HEK293 (cell line): Measurements from ENCODE around the gene WHRN.

ENCODE experiments used
- GLI4 ChIP-seq: fragments of 450-650 bp; formaldehyde crosslinking; IDR thresholded peaks from 2 replicates; pipeline ENCODE4 v1.5.1; 2016; ENCODE audit warnings: missing biosample characterization, missing genetic modification characterization
- KLF7 ChIP-seq: fragments of 450-650 bp; formaldehyde crosslinking; IDR thresholded peaks from 2 replicates; pipeline ENCODE4 v1.5.1; 2016; ENCODE audit warnings: missing biosample characterization, missing genetic modification characterization, borderline replicate concordance
- SCRT2 ChIP-seq: fragments of 450-650 bp; formaldehyde crosslinking; IDR thresholded peaks from 2 replicates; pipeline ENCODE4 v1.5.1; 2016; ENCODE audit warnings: missing biosample characterization, missing genetic modification characterization
- ZNF121 ChIP-seq: fragments of 450-650 bp; formaldehyde crosslinking; IDR thresholded peaks from 2 replicates; pipeline ENCODE4 v1.5.1; 2016; ENCODE audit warnings: missing biosample characterization, missing genetic modification characterization
- ZNF175 ChIP-seq: fragments of 450-650 bp; formaldehyde crosslinking; IDR thresholded peaks from 2 replicates; pipeline ENCODE4 v1.5.1; 2016; ENCODE audit warnings: missing biosample characterization, missing genetic modification characterization
- ZNF426 ChIP-seq: fragments of 450-650 bp; formaldehyde crosslinking; IDR thresholded peaks from 2 replicates; pipeline ENCODE4 v1.5.1; 2017; ENCODE audit warnings: missing biosample characterization, missing genetic modification characterization, mild to moderate bottlenecking, inconsistent platforms, moderate library complexity
- ZNF837 ChIP-seq: fragments of 450-650 bp; formaldehyde crosslinking; IDR thresholded peaks from 2 replicates; pipeline ENCODE4 v1.5.1; 2016; ENCODE audit warnings: missing biosample characterization, missing genetic modification characterization
- TF ChIP-seq, protein P1 (sequence below): fragments of 450-650 bp; formaldehyde crosslinking; IDR thresholded peaks from 2 replicates; pipeline ENCODE4 v1.5.1; 2016; ENCODE audit warnings: missing biosample characterization, missing genetic modification characterization
- TF ChIP-seq, protein P2 (sequence below): fragments of 450-650 bp; formaldehyde crosslinking; IDR thresholded peaks from 2 replicates; pipeline ENCODE4 v1.5.1; 2016; ENCODE audit warnings: missing biosample characterization, missing genetic modification characterization, low read depth
- TF ChIP-seq, protein P3 (sequence below): fragments of 450-650 bp; formaldehyde crosslinking; IDR thresholded peaks from 2 replicates; pipeline ENCODE4 v1.5.1; 2016; ENCODE audit warnings: missing biosample characterization, missing genetic modification characterization
- TF ChIP-seq, protein P4 (sequence below): fragments of 450-650 bp; formaldehyde crosslinking; IDR thresholded peaks from 2 replicates; pipeline ENCODE4 v1.5.1; 2016; ENCODE audit warnings: missing biosample characterization, missing genetic modification characterization
- TF ChIP-seq, protein P5 (sequence below): fragments of 450-650 bp; formaldehyde crosslinking; optimal IDR thresholded peaks from 2 replicates; pipeline ENCODE3; 2016; ENCODE audit warnings: missing biosample characterization, mild to moderate bottlenecking, missing genetic modification characterization
- TF ChIP-seq, protein P6 (sequence below): fragments of 450-650 bp; formaldehyde crosslinking; IDR thresholded peaks from 2 replicates; pipeline ENCODE4 v1.5.1; 2016; ENCODE audit warnings: missing biosample characterization, missing genetic modification characterization
- TF ChIP-seq, protein P7 (sequence below): fragments of 450-650 bp; formaldehyde crosslinking; IDR thresholded peaks from 2 replicates; pipeline ENCODE4 v1.5.1; 2017; ENCODE audit warnings: missing biosample characterization, missing genetic modification characterization

DNA sequence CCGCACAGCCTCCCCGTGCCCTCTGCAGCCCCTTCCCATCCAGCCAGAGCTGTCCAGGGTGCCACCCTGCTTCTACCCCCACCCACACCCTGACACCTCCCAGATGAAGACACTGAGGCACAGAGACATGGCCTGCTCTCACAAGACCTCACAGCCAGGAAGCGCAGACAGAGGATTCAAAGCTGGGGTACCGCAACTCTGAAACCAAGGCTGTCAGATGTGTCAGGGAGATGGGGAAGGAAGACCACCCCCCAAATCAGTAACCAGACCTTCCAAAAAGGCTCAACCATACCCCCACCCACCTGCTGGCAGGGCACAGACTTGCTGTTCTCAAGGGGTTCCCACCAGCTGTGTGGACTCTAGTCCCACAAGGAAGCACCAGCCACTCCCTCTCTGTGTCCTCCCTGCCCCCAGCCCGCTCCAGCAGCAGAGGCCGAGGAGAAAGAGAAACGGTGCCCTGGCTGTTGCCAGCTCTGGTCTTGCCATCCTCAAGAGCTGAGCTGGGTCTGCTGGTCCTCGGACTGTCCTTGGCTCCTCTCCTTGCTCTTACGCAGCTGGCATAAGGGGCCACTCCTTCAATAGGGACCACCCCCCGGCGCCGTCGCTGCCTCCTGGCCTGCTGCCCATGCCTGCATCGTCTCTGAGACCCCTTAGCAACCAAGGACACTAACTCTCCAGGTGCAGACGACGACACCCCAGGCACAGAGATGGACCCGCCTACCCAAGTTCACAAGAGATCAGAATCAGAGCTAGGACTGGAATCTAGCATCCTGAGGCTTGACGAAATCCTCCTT, 118.2 kb downstream of the WHRN start:
- TF ChIP-seq, protein P1, sequence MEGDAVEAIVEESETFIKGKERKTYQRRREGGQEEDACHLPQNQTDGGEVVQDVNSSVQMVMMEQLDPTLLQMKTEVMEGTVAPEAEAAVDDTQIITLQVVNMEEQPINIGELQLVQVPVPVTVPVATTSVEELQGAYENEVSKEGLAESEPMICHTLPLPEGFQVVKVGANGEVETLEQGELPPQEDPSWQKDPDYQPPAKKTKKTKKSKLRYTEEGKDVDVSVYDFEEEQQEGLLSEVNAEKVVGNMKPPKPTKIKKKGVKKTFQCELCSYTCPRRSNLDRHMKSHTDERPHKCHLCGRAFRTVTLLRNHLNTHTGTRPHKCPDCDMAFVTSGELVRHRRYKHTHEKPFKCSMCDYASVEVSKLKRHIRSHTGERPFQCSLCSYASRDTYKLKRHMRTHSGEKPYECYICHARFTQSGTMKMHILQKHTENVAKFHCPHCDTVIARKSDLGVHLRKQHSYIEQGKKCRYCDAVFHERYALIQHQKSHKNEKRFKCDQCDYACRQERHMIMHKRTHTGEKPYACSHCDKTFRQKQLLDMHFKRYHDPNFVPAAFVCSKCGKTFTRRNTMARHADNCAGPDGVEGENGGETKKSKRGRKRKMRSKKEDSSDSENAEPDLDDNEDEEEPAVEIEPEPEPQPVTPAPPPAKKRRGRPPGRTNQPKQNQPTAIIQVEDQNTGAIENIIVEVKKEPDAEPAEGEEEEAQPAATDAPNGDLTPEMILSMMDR (tag by site-specific recombination), result no peak
- TF ChIP-seq ZNF175 (tag by site-specific recombination) (no peak), ZNF426 (tag by site-specific recombination) (no peak), GLI4 (tag by site-specific recombination) (no peak), ZNF837 (tag by site-specific recombination) (no peak), SCRT2 (tag by site-specific recombination) (no peak), ZNF121 (tag by site-specific recombination) (no peak), KLF7 (tag by site-specific recombination) (no peak)
- TF ChIP-seq, protein P2, sequence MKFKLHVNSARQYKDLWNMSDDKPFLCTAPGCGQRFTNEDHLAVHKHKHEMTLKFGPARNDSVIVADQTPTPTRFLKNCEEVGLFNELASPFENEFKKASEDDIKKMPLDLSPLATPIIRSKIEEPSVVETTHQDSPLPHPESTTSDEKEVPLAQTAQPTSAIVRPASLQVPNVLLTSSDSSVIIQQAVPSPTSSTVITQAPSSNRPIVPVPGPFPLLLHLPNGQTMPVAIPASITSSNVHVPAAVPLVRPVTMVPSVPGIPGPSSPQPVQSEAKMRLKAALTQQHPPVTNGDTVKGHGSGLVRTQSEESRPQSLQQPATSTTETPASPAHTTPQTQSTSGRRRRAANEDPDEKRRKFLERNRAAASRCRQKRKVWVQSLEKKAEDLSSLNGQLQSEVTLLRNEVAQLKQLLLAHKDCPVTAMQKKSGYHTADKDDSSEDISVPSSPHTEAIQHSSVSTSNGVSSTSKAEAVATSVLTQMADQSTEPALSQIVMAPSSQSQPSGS (tag by site-specific recombination), result no peak
- TF ChIP-seq, protein P3, sequence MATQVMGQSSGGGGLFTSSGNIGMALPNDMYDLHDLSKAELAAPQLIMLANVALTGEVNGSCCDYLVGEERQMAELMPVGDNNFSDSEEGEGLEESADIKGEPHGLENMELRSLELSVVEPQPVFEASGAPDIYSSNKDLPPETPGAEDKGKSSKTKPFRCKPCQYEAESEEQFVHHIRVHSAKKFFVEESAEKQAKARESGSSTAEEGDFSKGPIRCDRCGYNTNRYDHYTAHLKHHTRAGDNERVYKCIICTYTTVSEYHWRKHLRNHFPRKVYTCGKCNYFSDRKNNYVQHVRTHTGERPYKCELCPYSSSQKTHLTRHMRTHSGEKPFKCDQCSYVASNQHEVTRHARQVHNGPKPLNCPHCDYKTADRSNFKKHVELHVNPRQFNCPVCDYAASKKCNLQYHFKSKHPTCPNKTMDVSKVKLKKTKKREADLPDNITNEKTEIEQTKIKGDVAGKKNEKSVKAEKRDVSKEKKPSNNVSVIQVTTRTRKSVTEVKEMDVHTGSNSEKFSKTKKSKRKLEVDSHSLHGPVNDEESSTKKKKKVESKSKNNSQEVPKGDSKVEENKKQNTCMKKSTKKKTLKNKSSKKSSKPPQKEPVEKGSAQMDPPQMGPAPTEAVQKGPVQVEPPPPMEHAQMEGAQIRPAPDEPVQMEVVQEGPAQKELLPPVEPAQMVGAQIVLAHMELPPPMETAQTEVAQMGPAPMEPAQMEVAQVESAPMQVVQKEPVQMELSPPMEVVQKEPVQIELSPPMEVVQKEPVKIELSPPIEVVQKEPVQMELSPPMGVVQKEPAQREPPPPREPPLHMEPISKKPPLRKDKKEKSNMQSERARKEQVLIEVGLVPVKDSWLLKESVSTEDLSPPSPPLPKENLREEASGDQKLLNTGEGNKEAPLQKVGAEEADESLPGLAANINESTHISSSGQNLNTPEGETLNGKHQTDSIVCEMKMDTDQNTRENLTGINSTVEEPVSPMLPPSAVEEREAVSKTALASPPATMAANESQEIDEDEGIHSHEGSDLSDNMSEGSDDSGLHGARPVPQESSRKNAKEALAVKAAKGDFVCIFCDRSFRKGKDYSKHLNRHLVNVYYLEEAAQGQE, result no peak
- TF ChIP-seq, protein P4, sequence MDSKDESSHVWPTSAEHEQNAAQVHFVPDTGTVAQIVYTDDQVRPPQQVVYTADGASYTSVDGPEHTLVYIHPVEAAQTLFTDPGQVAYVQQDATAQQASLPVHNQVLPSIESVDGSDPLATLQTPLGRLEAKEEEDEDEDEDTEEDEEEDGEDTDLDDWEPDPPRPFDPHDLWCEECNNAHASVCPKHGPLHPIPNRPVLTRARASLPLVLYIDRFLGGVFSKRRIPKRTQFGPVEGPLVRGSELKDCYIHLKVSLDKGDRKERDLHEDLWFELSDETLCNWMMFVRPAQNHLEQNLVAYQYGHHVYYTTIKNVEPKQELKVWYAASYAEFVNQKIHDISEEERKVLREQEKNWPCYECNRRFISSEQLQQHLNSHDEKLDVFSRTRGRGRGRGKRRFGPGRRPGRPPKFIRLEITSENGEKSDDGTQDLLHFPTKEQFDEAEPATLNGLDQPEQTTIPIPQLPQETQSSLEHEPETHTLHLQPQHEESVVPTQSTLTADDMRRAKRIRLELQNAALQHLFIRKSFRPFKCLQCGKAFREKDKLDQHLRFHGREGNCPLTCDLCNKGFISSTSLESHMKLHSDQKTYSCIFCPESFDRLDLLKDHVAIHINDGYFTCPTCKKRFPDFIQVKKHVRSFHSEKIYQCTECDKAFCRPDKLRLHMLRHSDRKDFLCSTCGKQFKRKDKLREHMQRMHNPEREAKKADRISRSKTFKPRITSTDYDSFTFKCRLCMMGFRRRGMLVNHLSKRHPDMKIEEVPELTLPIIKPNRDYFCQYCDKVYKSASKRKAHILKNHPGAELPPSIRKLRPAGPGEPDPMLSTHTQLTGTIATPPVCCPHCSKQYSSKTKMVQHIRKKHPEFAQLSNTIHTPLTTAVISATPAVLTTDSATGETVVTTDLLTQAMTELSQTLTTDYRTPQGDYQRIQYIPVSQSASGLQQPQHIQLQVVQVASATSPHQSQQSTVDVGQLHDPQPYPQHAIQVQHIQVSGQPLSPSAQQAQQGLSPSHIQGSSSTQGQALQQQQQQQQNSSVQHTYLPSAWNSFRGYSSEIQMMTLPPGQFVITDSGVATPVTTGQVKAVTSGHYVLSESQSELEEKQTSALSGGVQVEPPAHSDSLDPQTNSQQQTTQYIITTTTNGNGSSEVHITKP (tag by site-specific recombination), result no peak
- TF ChIP-seq, protein P5, sequence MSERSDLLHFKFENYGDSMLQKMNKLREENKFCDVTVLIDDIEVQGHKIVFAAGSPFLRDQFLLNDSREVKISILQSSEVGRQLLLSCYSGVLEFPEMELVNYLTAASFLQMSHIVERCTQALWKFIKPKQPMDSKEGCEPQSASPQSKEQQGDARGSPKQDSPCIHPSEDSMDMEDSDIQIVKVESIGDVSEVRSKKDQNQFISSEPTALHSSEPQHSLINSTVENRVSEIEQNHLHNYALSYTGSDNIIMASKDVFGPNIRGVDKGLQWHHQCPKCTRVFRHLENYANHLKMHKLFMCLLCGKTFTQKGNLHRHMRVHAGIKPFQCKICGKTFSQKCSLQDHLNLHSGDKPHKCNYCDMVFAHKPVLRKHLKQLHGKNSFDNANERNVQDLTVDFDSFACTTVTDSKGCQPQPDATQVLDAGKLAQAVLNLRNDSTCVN (tag by site-specific recombination), result no peak
- TF ChIP-seq, protein P6, sequence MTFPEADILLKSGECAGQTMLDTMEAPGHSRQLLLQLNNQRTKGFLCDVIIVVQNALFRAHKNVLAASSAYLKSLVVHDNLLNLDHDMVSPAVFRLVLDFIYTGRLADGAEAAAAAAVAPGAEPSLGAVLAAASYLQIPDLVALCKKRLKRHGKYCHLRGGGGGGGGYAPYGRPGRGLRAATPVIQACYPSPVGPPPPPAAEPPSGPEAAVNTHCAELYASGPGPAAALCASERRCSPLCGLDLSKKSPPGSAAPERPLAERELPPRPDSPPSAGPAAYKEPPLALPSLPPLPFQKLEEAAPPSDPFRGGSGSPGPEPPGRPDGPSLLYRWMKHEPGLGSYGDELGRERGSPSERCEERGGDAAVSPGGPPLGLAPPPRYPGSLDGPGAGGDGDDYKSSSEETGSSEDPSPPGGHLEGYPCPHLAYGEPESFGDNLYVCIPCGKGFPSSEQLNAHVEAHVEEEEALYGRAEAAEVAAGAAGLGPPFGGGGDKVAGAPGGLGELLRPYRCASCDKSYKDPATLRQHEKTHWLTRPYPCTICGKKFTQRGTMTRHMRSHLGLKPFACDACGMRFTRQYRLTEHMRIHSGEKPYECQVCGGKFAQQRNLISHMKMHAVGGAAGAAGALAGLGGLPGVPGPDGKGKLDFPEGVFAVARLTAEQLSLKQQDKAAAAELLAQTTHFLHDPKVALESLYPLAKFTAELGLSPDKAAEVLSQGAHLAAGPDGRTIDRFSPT (tag by site-specific recombination), result no peak
- TF ChIP-seq, protein P7, sequence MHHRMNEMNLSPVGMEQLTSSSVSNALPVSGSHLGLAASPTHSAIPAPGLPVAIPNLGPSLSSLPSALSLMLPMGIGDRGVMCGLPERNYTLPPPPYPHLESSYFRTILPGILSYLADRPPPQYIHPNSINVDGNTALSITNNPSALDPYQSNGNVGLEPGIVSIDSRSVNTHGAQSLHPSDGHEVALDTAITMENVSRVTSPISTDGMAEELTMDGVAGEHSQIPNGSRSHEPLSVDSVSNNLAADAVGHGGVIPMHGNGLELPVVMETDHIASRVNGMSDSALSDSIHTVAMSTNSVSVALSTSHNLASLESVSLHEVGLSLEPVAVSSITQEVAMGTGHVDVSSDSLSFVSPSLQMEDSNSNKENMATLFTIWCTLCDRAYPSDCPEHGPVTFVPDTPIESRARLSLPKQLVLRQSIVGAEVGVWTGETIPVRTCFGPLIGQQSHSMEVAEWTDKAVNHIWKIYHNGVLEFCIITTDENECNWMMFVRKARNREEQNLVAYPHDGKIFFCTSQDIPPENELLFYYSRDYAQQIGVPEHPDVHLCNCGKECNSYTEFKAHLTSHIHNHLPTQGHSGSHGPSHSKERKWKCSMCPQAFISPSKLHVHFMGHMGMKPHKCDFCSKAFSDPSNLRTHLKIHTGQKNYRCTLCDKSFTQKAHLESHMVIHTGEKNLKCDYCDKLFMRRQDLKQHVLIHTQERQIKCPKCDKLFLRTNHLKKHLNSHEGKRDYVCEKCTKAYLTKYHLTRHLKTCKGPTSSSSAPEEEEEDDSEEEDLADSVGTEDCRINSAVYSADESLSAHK, result no peak
